Stimulated activated CD8-positive, alpha-beta memory T cell treated with anti-CD3 and anti-CD28 coated beads, Interleukin-15, amount 100 ng/mL, for 24 hours (primary cell): ENCODE data around the gene BRIP1.
"Not testable (repeated sequence)": the region's sequence is repeated elsewhere in the genome, so short reads cannot be mapped to it uniquely, and the experiment has no call there.

ENCODE experiments used
- DNase-seq: peaks from one replicate; pipeline ENCODE4 v3.0.0-alpha.2; 2020; ENCODE audit warnings: low read depth

BRIP1 gene

DNA sequence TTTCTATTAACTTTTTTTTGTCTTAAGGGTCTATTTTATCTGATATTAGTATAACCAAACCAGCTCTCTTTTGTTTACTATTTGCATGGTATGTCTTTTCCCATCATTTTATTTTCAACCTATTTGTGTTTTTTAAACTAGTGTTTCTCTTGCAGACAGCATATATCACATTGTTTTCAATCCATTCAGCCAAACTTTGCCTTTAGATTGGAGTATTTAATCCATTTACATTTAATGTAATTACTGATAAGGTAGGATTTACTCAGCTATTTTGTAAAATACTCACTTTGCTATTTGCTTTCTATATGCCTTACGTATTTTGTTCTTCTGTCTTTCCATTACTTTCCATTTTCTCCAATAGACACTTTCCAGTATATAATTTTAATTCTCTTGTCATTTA lies 164.3 kb downstream of the BRIP1 start:
- no peak for DNase-seq

DNA sequence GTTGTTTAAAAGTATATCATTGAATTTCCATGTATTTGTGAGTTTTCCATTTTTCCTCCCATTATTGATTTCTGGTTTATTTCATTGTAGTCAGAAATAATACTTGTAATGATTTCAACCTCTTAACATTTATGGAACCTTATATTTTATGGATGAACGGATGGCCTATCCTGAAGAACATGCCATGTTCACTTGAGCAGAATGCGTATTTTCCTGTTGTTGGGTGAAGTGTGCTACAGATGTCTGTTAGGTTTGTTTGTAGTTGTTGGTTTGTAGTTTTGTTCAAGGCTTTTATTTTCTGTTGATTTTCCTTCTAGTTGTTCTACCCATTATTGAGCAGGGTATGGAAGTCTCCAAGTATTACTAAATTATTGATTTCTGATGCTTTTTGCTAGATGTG lies 165.1 kb downstream of the BRIP1 start:
- no peak for DNase-seq

DNA sequence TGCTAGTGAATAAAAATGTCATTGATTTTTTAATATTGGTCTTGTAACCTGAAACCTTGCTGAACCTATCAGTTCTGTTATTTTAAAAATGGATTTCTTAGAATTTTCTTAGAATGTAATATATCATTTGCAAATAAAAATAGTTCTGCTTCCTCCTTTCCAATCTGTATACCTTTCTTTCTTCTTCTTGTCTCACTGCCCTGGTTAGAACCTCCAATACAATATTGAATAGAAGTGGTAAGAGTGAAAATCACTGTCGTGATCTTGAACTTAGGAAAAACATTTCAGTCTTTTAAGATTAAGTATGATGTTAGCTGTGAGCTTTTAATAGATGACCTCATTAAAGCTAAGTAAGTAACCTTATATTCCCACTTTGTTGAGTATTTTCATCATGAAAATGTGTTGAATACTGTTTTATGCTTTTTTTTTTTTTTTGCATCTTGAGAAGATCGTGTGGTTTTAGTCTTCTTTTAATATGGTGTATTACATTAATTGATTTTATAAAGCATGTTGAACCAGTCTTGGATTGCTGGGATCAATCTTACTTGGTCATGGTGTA lies 167.5 kb downstream of the BRIP1 start:
- no peak for DNase-seq

DNA sequence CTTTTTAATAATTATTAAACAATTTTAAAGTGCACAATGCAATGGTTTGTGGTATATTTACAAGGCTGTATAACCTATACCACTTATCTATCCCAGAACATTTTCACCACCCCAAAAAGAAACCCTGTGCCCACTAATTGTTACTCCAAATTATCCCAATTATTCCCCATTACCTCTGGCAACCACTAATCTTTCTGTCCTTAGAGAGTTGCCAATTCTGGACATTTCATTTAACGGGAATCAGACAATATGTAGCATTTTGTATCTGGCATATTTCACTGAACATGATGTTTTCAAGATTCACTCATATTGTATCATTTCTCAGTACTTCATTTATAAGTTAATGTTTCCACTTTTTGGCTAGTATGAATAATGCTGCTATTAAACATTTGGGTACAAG lies 169.2 kb downstream of the BRIP1 start:
- no peak for DNase-seq

DNA sequence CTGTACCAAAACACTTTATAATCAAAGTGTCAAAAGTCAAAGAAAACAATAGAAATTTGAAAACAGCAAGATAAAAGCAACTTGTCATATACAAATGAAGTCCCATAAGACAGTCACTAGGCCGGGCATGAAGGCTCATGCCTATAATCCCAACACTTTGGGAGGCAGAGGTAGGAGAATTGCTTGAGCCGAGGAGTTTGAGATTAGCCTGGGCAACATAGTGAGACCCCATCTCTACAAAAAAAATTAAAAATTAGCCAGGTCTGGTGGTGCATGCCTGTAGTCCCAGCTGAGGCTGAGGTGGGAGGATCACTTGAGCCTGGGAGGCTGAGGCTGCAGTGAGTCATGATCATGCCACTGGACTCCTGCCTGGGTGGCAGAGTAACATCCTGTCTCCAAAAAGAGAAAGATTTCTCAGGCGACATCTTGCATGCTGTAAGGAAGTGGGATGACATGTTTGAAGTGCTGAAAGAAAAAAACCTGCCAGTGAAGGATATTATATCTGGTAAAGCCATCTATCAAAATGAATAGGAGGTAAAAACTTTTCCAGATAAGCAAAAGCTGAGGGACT lies 173.6 kb downstream of the BRIP1 start:
- no peak for DNase-seq

DNA sequence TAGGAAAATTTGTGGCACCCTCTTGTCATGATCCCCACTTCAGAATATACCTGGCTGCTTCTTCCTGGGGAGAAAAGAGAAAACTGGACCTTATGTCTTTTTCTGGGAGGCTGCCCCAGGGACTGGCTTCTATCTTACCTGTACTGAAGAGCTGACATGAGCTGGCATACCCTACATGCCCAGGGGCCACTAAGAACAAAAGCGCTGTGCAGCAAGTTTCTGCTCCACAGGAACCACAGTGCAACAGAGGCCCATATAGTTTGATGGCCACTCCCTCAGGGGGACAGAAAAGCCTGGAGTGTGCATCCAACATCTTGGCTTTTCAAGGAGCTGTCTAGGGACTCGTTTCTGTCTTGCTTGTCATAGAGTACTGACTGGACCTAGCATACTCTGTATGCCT lies 175.6 kb downstream of the BRIP1 start:
- DNase-seq = no peak

DNA sequence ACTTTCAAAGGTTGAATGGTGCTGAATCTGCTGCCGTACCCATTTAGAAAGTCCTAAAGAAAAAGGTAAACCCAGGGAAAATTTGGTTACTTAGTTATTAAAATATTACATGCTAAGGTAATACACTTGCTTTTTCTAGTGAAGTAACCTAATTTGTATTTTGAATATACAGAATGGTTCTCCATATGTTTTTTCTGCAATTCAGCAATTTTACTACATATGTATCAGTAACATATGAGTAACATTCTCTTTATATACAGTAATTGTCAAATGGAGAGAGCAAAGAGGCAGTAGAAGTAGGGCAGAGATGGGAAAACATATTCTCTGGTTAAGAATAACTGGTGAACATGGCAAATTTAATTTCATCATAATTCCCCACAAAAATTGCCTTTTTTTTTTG lies 177.2 kb downstream of the BRIP1 start:
- DNase-seq = no peak

DNA sequence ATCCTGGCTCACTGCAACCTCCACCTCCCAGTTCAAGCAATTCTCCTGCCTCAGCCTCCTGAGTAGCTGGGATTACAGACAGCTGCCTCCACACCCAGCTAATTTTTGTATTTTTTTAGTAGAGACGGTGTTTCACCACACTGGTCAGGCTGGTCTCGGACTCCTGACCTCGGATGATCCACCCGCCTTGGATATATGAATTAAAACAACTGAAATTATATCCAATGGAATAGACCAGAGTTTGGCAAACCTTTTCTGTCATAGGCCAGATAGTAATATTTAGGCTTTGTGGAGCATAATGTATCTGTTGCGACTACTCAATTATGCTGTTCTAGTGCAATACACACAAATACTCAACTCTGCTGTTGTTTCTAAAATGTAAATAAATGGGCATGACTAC lies 178.5 kb downstream of the BRIP1 start:
- no peak for DNase-seq

DNA sequence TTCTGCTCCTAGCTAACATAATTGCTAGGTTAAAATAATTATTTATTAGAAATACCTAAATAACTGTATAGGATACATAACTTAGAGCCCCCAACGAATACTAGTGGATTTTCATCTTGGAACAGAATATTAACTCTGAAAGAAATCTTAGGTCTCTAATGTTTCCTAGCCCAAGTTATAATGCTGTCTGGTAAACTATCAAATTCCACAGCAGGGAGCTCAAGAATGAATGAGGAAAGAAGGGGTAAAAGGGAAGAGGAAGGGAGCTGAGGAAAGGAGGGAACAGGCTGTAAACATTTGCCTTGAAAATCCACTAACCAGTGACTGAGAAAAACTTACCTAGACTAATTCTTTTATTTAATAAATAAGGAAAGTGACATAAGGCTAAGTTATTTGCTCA lies 179.2 kb downstream of the BRIP1 start:
- no peak for DNase-seq

DNA sequence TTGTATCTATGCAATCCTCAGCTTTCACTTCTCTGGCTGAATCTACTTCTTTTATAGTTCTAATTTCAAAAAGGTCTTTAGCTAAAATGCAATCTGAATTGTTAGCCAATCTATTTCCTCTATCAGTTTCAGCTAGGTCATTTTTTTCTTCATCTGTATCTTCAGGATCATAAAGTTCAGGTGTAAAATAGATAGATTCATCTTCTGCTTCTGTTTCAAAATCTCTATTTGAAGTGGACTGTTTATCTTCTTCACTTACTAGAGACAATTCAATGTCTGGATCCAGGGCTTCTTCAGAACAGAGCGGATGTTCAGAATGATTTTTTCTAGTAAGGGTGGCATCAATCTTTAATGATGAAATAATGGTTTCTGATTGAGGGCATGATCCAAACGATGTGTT lies 179.9 kb downstream of the BRIP1 start:
- DNase-seq = no peak

DNA sequence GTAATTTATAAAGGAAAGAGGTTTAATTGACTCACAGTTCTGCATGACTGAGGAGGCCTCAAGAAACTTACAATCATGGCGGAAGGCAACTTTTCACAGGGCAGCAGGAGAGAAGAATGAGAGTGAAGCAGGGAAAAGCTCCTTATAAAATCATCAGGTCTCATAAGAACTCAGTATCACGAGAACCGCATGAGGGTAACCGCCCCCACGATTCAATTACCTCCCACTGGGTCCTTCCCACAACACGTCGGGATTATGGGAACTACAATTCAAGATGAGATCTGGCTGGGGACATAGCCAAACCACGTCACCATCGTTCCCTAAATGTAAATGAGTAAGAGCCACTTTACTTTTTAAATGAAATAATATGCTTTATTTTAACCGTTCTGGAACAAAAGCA lies 182.4 kb downstream of the BRIP1 start:
- DNase-seq = no peak

DNA sequence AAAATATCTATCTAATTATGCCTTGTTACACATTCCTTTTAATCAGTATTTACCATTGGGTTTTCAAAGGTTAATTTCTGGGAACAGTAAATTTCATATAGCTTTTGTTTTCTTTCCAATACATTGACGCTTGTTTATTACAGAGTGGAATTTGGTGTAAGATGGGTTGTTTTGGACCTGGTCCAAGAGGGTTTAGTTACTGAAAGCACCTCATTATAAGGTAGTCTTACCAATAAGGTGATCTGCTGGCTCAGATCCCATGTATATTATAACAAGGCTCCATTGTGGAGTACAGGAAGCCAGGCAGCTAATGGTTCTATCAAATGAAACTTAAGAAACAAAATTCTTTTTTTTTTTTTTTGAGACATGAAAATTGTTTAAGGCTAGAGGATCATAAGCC lies 185.0 kb downstream of the BRIP1 start:
- no peak for DNase-seq

DNA sequence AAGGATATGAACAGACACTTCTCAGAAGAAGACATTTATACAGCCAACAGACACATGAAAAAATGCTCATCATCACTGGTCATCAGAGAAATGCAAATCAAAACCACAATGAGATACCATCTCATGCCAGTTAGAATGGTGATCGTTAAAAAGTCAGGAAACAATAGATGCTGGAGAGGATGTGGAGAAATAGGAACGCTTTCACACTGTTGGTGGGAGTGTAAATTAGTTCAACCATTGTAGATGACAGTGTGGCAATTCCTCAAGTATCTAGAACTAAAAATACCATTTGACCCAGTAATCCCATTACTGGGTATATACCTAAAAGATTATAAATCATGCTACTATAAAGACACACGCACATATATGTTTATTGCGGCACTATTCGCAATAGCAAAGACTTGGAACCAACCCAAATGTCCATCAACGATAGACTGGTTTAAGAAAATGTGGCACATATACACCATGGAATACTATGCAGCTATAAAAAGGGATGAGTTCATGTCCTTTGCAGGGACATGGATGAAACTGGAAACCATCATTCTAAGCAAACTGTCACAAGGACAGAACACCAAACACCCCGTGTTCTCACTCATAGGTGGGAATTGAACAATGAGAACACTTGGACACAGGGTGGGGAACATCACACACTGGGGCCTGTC lies 186.0 kb downstream of the BRIP1 start:
- DNase-seq = not testable (repeated sequence)

DNA sequence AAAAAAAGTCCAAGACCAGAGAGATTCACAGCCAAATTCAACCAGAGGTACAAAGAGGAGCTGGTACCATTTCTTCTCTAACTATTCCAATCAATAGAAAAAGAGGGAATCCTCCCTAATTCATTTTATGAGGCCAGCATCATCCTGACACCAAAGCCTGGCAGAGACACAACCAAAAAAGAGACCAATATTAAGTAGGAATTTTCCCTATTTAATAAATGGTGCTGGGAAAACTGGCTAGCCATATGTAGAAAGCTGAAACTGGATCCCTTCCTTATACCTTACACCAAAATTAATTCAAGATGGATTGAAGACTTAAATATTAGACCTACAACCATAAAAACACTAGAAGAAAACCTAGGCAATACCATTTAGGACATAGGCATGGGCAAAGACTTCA lies 186.8 kb downstream of the BRIP1 start:
- not testable (repeated sequence) for DNase-seq

DNA sequence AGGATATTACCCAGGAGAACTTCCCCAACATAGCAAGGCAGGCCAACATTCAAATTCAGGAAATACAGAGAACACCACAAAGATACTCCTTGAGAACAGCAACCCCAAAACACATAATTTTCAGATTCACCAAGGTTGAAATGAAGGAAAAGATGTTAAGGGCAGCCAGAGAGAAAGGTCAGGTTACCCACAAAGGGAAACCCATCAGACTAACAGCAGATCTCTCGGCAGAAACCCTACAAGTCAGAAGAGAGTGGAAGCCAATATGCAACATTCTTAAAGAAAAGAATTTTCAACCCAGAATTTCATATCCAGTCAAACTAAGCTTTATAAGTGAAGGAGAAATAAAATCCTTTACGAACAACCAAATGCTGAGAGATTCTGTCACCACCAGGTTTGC lies 188.7 kb downstream of the BRIP1 start:
- DNase-seq = not testable (repeated sequence)

DNA sequence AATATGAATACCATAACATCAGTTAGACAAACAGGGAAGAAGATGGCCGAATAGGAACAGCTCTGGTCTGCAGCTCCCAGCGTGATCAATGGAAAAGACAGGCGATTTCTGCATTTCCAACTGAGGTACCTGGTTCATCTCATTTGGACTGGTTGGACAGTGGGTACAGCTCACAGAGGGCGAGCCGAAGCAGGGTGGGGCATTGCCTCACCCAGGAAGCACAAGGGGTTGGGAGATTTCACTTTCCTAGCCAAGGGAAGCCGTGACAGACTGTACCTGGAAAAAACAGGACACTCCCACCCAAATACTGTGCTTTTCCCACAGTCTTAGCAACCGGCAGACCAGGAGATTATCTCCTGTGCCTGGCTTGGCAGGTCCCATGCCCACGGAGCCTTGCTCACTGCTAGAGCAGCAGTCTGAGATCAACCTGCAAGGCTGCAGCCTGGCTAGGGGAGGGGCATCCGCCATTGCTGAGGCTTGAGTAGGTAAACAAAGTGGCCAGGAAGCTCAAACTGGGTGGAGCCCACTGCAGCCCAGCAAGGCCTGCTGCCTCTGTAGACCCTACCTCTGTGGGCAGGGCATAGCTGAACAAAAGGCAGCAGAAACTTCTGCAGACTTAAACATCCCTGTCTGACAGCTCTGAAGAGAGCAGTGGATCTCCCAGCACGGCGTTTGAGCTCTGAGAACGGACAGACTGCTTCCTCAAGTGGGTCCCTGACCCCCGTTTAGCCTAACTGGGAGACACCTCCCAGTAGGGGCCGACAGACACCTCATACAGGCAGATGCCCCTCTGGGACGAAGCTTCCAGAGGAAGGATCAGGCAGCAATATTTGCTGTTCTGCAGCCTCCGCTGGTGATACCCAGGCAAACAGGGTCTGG lies 190.1 kb downstream of the BRIP1 start:
- DNase-seq = not testable (repeated sequence)

DNA sequence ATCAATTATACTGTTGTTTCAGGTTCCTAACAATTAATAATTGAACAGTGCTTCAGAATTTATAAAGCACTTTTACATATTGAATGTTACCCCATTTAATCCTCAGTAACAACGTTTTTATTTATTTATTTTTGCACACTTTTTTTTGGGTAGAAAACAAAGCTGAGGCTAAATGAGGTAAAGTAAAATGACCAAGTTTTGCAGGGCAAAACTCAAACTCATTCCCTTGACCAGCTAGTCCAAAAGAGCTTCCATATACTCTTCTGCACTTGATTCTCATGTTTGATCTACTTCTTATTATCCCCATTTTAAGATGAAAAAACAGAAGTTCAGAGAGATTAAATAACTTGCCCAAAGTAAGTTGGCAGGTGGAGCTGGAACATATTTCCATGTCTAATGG lies 191.2 kb downstream of the BRIP1 start:
- DNase-seq = no peak

DNA sequence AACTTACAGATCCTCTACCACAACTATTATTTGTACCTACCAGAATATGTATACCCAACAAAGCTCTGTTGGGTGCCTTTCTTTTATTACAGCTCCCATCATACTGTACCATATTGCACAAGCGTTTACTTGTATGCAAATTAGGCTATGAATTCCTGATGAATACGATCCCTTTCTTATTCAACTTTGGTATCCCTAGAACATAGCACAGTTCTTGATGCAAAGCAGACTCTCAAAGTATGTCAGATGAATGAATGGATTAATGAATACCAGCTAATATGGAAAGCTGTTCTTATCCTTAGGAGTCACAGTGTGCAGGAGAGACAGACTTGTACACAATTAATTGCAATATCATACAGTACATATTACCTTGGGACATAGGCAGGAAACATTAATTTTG lies 192.6 kb downstream of the BRIP1 start:
- no peak for DNase-seq

DNA sequence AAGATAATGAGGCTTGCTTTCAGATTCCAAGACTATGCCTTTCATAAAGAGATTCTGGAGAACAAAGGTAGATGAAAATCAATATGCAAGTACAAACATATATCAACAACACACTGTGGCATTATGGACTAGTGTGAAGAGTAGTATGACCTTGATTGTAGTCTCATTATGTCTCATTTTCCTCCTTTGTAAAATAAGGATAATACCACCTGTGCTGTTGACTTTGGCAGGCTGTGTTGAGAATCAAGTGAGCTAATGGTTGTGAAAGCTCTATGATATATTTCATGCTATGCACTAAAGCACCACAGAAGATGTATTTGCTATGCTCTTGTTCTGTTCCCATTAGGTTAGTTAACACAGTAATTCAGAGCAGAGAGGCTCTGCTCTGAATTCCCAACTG lies 193.8 kb downstream of the BRIP1 start:
- no peak for DNase-seq

DNA sequence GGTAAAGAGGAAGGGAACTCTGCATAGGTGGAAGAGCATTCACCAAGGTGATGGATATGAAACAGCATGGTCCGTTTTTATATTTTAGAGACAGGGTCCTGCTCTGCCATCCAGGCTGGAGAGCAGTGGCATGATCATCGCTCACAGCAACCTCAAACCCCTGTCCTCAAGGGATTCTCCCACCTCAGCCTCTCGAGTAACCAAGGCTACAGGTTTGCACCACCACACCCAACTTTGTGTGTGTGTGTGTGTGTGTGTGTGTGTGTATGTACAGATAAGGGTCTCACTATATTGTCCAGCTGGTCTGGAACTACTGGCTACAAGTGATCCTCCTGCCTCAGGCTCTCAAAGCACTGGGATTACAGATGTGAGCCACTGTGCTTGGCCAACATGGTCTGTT lies 194.8 kb downstream of the BRIP1 start:
- no peak for DNase-seq

DNA sequence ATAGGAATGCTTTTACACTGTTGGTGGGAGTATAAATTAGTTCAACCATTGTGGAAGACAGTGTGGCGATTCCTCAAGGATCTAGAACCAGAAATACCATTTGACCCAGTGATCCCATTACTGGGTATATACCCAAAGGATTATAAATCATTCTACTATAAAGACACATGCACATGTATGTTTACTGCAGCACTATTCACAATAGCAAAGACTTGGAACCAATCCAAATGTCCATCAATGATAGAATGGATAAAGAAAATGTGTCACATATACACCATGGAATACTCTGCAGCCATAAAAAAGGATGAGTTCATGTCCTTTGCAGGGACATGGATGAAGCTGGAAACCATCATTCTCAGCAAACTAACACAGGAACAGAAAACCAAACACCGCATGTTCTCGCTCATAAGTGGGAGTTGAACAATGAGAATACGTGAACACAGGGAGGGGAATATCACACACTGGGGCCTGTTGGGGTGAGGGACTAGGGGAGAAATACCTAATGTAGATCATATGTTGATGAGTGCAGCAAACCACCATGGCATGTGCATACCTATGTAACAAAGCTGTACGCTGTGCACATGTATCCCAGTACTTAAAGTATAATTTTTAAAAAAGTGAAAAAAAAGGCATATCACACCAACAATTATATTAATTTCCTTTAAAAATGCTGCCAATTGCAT lies 196.8 kb downstream of the BRIP1 start:
- DNase-seq = not testable (repeated sequence)

DNA sequence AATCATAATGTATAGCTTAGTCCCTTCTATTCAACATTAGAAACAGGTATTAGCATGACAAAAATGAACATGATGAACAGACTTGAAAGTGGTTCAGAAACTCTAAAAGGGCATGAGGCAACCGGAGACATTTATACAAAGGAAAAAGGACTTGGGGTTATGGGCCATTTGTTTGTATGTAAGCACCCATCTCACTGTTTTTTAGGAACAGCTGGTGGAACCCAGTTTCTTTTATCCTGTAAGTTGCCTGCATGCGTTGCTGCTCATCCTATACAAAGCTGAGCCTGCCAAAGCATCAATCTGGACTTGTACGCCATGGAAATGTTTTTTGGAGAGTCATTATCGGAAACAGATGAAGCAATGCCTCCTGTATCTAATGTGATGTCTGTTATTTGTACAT lies 200.0 kb downstream of the BRIP1 start:
- no peak for DNase-seq
